OCI-LY1 (cell line): Measurements from ENCODE around the gene WEE1.

Source experiments
- H2AFZ ChIP-seq: fragments of 200-600 bp; sonication (generic), shearing (Covaris generic); 2 replicates; pipeline ENCODE4 v1.6.0; 2014; ENCODE audit warnings: antibody characterized with exemption, mild to moderate bottlenecking, low read length
- H3F3A ChIP-seq: fragments of 200-600 bp; sonication (generic), shearing (Covaris generic); 2 replicates; pipeline ENCODE4 v1.6.0; 2014; ENCODE audit warnings: mild to moderate bottlenecking, antibody characterized with exemption, low read length, moderate library complexity; ENCODE audit not compliant: insufficient read depth
- H3K27ac ChIP-seq: fragments of 200-600 bp; sonication (generic); 2 replicates; pipeline ENCODE4 v1.5.1; 2014; ENCODE audit warnings: low read length, mixed run types, mild to moderate bottlenecking, low read depth; ENCODE audit not compliant: poor library complexity, severe bottlenecking
- H3K27me3 ChIP-seq: fragments of 200-600 bp; sonication (generic); 2 replicates; pipeline ENCODE4 v1.6.0; 2014; ENCODE audit warnings: antibody characterized with exemption, mild to moderate bottlenecking, low read length, moderate library complexity; ENCODE audit not compliant: insufficient read depth
- H3K36me3 ChIP-seq: fragments of 200-600 bp; sonication (generic); 2 replicates; pipeline ENCODE4 v1.6.1; 2014; ENCODE audit warnings: mild to moderate bottlenecking, antibody characterized with exemption, low read length, moderate library complexity, mixed read lengths; ENCODE audit not compliant: insufficient read depth
- H3K4me1 ChIP-seq: fragments of 200-600 bp; sonication (generic); 2 replicates; pipeline ENCODE4 v1.5.1; 2014; ENCODE audit warnings: mild to moderate bottlenecking, low read length, moderate library complexity; ENCODE audit not compliant: insufficient read depth, severe bottlenecking
- H3K4me2 ChIP-seq: fragments of 200-600 bp; sonication (generic), shearing (Covaris generic); 2 replicates; pipeline ENCODE4 v1.6.1; 2014; ENCODE audit warnings: low read length
- H3K4me3 ChIP-seq: fragments of 200-600 bp; sonication (generic); 2 replicates; pipeline ENCODE4 v1.5.1; 2014; ENCODE audit warnings: low read length, low read depth, mild to moderate bottlenecking, mixed read lengths; ENCODE audit not compliant: poor library complexity, severe bottlenecking
- H3K79me2 ChIP-seq: fragments of 200-600 bp; shearing (Covaris generic); 2 replicates; pipeline ENCODE4 v1.6.1; 2016; ENCODE audit warnings: mixed run types, low read length, mixed read lengths; ENCODE audit not compliant: insufficient read depth
- H3K9ac ChIP-seq: fragments of 200-600 bp; sonication (generic), shearing (Covaris generic); 2 replicates; pipeline ENCODE4 v1.6.1; 2014; ENCODE audit warnings: mild to moderate bottlenecking, low read length, mixed read lengths
- H3K9me2 ChIP-seq: fragments of 200-600 bp; sonication (generic), shearing (Covaris generic); 2 replicates; pipeline ENCODE4 v1.6.1; 2014; ENCODE audit warnings: low read depth, mild to moderate bottlenecking, low read length, mixed read lengths
- H3K9me3 ChIP-seq: fragments of 200-600 bp; shearing (Covaris generic); 2 replicates; pipeline ENCODE4 v1.6.1; 2014; ENCODE audit warnings: low read length, mixed read lengths
- H4K20me1 ChIP-seq: fragments of 200-600 bp; sonication (generic), shearing (Covaris generic); 2 replicates; pipeline ENCODE4 v1.6.0; 2016; ENCODE audit warnings: mild to moderate bottlenecking, low read length; ENCODE audit not compliant: insufficient read depth
- EZH2 ChIP-seq: fragments of 200-600 bp; sonication (generic), shearing (Covaris generic); IDR thresholded peaks from 2 replicates; pipeline ENCODE4 v1.8.0; 2017; ENCODE audit warnings: borderline replicate concordance, mixed run types, mild to moderate bottlenecking, antibody characterized with exemption, low read length, moderate library complexity, mixed read lengths
- TF ChIP-seq, protein P1 (sequence below): fragments of 200-600 bp; sonication (generic), shearing (Covaris generic); IDR thresholded peaks from 2 replicates; pipeline ENCODE4 v1.5.1; 2017; ENCODE audit warnings: mild to moderate bottlenecking, antibody characterized with exemption, low read length, moderate library complexity, mixed read lengths

The WEE1 gene

DNA sequence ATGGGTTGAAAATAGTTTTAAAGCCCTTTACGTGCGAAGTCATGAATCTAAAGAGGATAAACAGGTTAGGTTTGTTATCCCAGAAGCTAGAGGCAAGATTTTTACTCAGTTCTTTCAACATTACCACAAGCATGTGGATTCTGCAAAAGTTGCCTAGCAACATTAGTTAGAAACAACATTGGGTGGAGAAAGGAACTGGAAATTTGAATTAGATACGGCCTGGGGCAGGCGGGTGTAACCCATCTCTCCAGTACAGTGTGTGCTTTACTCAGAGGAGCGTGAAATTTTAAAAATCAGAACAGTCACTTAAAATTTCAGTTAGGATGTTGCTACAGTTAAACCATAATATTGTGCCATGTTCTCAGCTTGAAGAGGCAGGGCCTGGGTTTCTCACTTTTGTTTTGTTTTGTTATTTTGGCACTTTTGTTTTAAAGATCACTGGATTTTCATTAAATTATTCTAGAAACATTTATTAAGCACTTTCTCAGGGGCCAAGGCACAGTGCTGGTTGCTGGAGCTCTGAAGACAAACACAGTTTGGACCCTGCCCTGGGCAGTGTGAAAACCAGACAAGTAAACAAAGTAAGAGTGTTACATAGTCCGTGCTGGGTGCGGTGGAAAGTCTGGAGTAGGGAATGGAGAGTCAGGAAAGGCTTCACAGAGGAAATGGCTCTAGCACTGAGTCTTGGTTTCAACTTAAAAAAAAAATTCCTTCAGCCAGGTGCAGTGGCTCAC, 4.4 kb upstream of the WEE1 start:
- peak overlapping the region; percentile 27 for H3K4me3 ChIP-seq

DNA sequence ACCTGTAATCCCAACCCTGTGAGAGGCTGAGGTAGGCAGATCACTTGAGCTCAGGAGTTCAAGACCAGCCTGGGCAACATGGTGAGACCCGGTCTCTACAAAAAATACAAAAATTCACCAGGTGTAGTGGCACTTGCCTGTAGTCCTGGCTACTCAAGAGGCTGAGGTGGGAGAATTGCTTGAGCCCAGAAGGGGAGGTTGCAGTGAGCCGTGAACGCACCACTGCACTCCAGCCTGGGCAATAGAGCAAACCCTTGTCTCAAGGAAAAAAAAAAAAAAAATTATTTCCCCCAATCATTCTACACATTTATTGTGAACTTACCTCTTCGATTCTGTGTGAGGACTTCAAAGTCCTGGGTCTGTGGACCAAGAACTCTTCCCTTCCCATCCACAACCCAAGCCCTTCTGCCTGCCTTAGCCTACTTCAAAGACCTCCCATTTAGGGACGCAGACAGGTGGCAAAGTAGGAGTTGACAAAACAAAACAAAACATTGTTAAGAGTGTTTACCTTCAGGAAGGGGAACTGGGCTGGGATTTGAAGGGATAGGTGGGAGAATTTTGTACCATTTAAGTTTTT, 3.8 kb upstream of the WEE1 start:
- no peaks in the 10 kb centered on the region for H3K27me3 ChIP-seq
- H3K4me2 ChIP-seq: peak overlapping the region; percentile 45
- no peaks in the 10 kb centered on the region for H3K9me2 ChIP-seq
- TF ChIP-seq EZH2: no peak
- TF ChIP-seq, protein P1, sequence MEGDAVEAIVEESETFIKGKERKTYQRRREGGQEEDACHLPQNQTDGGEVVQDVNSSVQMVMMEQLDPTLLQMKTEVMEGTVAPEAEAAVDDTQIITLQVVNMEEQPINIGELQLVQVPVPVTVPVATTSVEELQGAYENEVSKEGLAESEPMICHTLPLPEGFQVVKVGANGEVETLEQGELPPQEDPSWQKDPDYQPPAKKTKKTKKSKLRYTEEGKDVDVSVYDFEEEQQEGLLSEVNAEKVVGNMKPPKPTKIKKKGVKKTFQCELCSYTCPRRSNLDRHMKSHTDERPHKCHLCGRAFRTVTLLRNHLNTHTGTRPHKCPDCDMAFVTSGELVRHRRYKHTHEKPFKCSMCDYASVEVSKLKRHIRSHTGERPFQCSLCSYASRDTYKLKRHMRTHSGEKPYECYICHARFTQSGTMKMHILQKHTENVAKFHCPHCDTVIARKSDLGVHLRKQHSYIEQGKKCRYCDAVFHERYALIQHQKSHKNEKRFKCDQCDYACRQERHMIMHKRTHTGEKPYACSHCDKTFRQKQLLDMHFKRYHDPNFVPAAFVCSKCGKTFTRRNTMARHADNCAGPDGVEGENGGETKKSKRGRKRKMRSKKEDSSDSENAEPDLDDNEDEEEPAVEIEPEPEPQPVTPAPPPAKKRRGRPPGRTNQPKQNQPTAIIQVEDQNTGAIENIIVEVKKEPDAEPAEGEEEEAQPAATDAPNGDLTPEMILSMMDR: no peak
- peak overlapping the region; percentile 94 for H3K27ac ChIP-seq
- peaks cover 60% of the 10 kb centered on the region for H3K4me1 ChIP-seq
- peaks cover 10% of the 10 kb centered on the region for H3K79me2 ChIP-seq
- peak overlapping the region; percentile 27 for H3K4me3 ChIP-seq
- H3F3A ChIP-seq: peaks cover 14% of the 10 kb centered on the region
- peak overlapping the region; percentile 31; the same call in 1 of the 2 replicates for H3K9ac ChIP-seq
- peaks cover 3% of the 10 kb centered on the region for H3K36me3 ChIP-seq
- no peak overlapping the region for H2AFZ ChIP-seq
- H3K9me3 ChIP-seq: no peaks in the 10 kb centered on the region
- no peaks in the 10 kb centered on the region for H4K20me1 ChIP-seq

More for the DNA sequence above, 4.4 kb upstream of the WEE1 start:
- H4K20me1 ChIP-seq: no peaks in the 10 kb centered on the region
- H3K27ac ChIP-seq: peak overlapping the region; percentile 94
- TF ChIP-seq, protein P1: no peak
- TF ChIP-seq EZH2: no peak
- H3K79me2 ChIP-seq: peaks cover 4% of the 10 kb centered on the region; the same call in 1 of the 2 replicates
- H3K27me3 ChIP-seq: no peaks in the 10 kb centered on the region
- H3K4me2 ChIP-seq: peak overlapping the region; percentile 45
- H3K9me3 ChIP-seq: no peaks in the 10 kb centered on the region
- H3K9ac ChIP-seq: peak overlapping the region; percentile 31; the same call in 1 of the 2 replicates
- no peaks in the 10 kb centered on the region for H3K9me2 ChIP-seq
- H3K36me3 ChIP-seq: no peaks in the 10 kb centered on the region
- peaks cover 14% of the 10 kb centered on the region for H3F3A ChIP-seq
- H2AFZ ChIP-seq: no peak overlapping the region
- H3K4me1 ChIP-seq: peaks cover 60% of the 10 kb centered on the region

DNA sequence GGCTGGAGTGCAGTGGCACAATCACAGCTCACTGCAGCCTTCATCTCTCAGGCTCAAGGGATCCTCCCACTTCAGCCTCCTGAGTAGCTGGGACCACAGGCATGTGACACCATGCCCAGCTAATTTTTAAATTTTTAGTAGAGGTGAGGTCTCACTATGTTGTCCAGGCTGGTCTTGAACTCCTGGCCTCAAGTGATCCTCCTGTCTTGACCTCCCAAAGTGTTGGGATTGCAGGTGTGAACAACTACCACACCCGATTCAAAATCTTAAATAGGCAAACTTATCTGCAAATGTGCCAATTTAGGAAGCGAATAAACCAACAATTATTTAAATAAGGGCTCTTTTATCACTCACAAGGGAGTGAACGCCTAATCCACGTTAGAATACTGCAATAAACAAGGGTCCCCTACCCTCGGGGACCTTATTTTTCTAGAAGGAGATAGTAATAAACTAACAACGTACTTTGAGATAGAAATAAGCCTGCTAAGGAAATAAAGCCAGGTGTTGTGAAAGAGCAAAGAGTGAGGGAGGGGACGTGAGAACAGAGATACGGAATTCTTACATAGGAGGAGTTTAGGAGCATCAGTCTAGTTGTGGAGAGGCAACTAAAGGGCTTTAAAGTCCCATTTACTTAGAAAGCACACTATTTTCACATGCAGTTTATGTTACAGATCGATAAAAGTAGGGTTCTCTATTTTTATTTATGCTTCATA, 3.0 kb upstream of the WEE1 start:
- no peaks in the 10 kb centered on the region for H3K9me3 ChIP-seq
- H3K36me3 ChIP-seq: peaks cover 11% of the 10 kb centered on the region
- peak overlapping the region; percentile 94 for H3K27ac ChIP-seq
- peaks cover 14% of the 10 kb centered on the region for H3F3A ChIP-seq
- no peak overlapping the region for H2AFZ ChIP-seq
- H3K27me3 ChIP-seq: no peaks in the 10 kb centered on the region
- peaks cover 60% of the 10 kb centered on the region for H3K4me1 ChIP-seq
- peaks cover 18% of the 10 kb centered on the region for H3K79me2 ChIP-seq
- H3K9me2 ChIP-seq: no peaks in the 10 kb centered on the region
- no peaks in the 10 kb centered on the region for H4K20me1 ChIP-seq
- TF ChIP-seq, protein P1: no peak
- no peak for TF ChIP-seq EZH2
- H3K9ac ChIP-seq: no peak overlapping the region; the same call in 1 of the 2 replicates
- H3K4me2 ChIP-seq: peak overlapping the region; percentile 74
- H3K4me3 ChIP-seq: no peak overlapping the region
